Measurements from ENCODE around the gene GLRX3. TPM values are rescaled to one million over a fixed set of nuclear protein-coding genes. Genes with fewer than 3 reads are reported as not detected.
A peak's percentile ranks its signal among the peaks of the same experiment; 100 is the strongest.

GLRX3 gene
- polyA plus RNA-seq, 6 donors from 2014 or later, result 67.7 to 100 (median 72.2) TPM

DNA sequence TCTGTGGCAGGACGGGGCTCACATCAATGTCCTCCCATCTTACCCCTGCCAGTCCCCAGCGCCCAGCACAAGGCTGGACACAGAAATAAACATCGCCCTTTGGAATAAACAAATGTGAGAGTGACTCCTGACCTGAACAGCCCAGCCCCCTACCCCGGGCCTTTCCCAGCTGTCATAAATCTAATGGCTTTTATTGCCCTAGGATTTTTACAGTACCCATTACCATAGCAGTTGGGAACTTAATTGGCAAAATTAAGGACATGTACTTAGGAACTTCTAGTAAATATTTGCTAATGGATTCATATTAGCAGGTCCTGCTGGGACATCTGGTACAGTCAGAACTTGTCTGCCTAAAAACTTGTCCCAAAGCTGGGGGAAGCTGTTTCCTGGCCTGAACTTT lies 76.6 kb downstream of the GLRX3 start:
- DNase-seq (no peak), ATAC-seq (ENCODE audit: low read depth in 2 of 2) (no peak)
- Mint-ChIP-seq H3K27me3 (peaks cover 0 to 8% (median 0%) of the 10 kb centered on the region in 3 donors), H3K4me1 (peaks cover 0 to 4% (median 0%) of the 10 kb centered on the region in 3 donors), H3K4me3 (no peak overlapping the region), H3K9me3 (no peaks in the 10 kb centered on the region), H3K36me3 (no peaks in the 10 kb centered on the region), H3K27ac (no peak overlapping the region)

DNA sequence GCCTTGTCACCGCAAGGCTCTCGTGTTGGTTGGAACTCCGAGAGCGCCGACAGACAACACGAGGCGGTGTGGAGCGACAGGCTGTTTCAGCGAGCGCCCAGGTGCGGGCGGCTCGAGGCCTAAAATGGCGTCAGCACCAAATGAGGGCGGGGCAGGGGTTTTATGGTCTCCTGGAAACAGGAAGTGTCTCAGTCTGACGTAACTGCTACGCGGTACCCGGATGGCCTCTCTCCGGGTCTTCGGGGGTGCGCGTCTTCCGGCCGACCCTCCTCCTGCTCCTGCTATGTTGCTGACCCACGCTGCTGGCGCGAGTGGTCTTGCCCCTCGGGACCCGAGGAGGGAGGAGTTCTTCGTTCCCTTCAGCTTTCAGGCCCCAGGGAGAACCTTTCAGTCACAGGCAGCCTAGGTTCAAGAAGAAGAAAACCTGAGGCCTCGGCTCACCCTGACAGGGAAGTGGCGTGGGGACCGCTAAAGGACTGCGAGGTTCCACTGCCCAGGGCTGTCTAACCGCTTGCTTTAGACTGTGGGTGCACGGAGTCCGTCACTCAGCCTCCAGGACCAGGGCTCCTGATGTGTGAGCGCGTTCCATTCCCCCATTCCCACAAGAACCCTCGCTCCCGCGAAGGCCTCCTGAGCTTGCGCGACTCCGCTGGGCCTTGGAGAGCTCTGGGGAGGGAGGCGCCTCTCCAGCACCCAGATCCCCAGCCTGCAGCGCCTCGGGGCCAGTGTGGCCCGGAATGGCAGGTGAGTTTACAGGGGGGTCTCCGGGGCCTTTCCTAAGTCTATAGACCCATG lies 77.3 kb downstream of the GLRX3 start:
- H3K9me3 Mint-ChIP-seq, result no peaks in the 10 kb centered on the region
- no peak for ATAC-seq (ENCODE audit: low read depth in 2 of 2)
- no peak overlapping the region for H3K4me3 Mint-ChIP-seq

DNA sequence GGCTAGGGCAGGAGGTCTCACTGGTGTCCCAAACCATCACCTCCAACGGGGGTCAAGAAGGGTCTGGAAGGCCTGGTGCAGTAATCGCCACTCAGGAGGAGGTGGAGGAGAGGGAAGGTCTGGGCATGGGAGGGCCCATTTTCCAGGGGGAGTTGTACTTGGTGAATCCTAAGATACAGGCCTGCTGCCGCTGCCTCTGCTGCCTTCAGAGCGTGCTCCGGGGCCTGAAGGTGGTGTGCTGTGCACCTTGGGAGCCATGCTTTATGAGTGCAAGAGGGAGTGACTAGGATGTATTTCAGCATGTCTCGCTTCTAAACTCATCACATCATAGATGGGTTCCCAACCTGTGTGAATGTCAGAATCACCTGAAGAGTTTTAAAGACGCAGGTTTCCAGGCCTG lies 78.2 kb downstream of the GLRX3 start:
- no peak for DNase-seq
- Mint-ChIP-seq H3K9me3 (no peaks in the 10 kb centered on the region), H3K27me3 (peaks cover 0 to 8% (median 0%) of the 10 kb centered on the region in 3 donors), H3K4me3 (no peak overlapping the region), H3K36me3 (no peaks in the 10 kb centered on the region), H3K4me1 (peaks cover 0 to 4% (median 0%) of the 10 kb centered on the region in 3 donors), H3K27ac (no peak overlapping the region)
- ATAC-seq (ENCODE audit: low read depth in 2 of 2), result no peak

More for the DNA sequence above, 77.3 kb downstream of the GLRX3 start:
- no peak for DNase-seq
- H3K4me1 Mint-ChIP-seq, result peaks cover 0 to 4% (median 0%) of the 10 kb centered on the region in 3 donors
- no peak overlapping the region for H3K27ac Mint-ChIP-seq
- peaks cover 0 to 8% (median 0%) of the 10 kb centered on the region in 3 donors for H3K27me3 Mint-ChIP-seq
- H3K36me3 Mint-ChIP-seq, result no peaks in the 10 kb centered on the region

DNA sequence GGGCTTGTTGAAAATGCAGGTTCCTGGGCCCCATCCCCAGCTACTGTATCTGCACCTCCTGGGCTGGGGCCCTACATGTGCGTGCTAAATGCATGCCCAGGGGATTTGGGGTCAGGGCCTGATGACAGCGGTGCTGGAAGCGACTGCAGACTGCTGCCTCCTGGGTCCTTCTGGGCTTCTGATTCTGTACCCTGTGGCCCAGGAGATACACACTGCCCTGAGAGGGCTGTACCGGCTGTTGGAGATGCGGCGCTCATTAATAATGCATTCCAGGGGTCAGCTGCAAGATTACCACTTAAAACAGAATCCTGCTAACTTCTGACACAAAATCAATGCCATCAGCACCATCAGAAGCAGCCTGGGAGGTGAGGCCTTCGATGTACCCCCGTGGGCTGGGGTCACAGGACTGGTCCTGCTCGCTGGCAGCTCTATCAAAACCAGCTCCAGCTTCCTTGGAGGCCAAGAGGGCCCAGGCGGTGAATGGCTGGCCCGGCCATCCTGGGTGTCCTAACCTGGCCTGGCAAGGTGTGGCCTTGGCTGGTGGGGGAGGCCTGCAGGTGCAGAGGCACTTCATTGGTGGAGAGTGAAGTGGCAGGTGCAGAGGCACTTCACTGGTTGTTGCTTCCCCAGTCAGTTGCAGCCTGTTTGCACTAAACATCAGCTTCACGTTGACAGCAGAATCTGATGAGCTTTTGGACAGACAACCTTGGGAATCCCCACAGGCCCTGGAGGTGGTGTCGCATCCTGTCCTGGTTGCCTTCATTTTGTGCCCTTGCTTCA lies 79.2 kb downstream of the GLRX3 start:
- DNase-seq (no peak), ATAC-seq (ENCODE audit: low read depth in 2 of 2) (no peak)
- peaks cover 0 to 8% (median 0%) of the 10 kb centered on the region in 3 donors for H3K27me3 Mint-ChIP-seq
- no peaks in the 10 kb centered on the region for H3K36me3 Mint-ChIP-seq
- H3K4me3 Mint-ChIP-seq, result no peak overlapping the region
- H3K4me1 Mint-ChIP-seq, result peaks cover 0 to 4% (median 0%) of the 10 kb centered on the region in 3 donors
- H3K9me3 Mint-ChIP-seq, result no peaks in the 10 kb centered on the region
- no peak overlapping the region for H3K27ac Mint-ChIP-seq

DNA sequence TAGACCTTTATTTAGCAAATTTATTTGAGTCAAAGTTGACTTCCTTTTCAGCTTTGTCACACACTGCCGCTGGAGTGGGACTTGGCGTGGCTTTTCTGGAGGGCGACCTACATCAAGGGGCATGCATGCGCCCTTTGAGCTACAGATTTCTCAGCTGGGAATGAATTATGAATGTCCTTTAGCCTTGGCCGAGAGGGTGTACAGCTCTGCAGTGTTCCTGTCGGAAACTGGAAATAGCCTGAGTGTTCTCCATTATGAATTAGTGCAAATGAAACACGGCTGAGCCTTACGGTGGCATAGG lies 79.7 kb downstream of the GLRX3 start:
- ATAC-seq (ENCODE audit: low read depth in 2 of 2) (no peak), DNase-seq (no peak)
- Mint-ChIP-seq H3K27me3 (peaks cover 0 to 8% (median 0%) of the 10 kb centered on the region in 3 donors), H3K4me3 (peak overlapping the region in 1 of 8 donors; percentile 48), H3K36me3 (no peaks in the 10 kb centered on the region), H3K9me3 (no peaks in the 10 kb centered on the region), H3K27ac (no peak overlapping the region), H3K4me1 (peaks cover 0 to 4% (median 0%) of the 10 kb centered on the region in 3 donors)

DNA sequence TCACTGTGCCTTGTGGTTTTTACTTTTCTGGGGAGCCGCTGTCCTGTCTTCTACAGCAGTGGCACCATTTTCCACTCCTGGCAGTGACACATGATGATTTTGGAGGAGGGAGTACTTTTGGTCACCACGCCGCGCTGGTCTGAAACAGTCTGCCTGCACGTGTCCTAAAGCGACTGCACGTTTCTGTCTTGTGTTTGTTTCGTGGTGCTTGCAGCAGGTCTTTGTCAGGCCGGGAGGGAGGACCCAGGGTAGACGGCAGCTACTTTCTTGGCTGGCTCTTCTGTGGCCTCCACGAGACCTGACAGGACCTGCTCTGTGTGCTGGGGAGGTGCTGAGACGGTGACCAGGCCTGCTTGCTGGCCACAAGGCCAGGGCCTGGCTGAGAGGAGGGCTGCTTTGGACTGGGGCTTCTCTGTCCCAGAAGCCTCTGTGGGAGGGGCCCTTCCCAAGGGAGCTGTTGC lies 82.0 kb downstream of the GLRX3 start:
- ATAC-seq (ENCODE audit: low read depth in 2 of 2) (no peak), DNase-seq (no peak)
- Mint-ChIP-seq H3K27me3 (no peaks in the 10 kb centered on the region), H3K9me3 (no peaks in the 10 kb centered on the region), H3K27ac (no peak overlapping the region), H3K4me1 (peaks cover 0 to 4% (median 0%) of the 10 kb centered on the region in 3 donors), H3K4me3 (no peak overlapping the region), H3K36me3 (no peaks in the 10 kb centered on the region)

DNA sequence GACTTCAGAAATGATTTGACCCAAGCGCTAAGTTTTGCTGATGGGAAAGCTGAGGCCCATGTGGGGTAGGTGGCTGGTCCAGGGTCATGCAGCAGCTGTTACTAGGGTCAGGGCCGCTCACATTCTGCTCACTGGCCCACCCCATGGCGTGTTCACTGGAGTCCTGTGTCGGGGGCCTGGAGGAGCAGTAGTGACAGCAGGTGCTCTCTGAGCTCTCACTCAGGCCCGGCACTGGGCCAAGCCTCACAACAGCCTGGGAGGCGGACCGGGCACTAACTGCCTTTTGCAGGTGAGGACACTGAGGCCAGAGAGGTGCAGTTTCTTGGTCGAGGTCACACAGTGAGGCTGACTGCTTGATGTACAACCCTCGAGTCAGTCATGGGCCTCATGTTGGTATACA lies 82.7 kb downstream of the GLRX3 start:
- ATAC-seq (ENCODE audit: low read depth in 2 of 2) (no peak), DNase-seq (no peak)
- Mint-ChIP-seq H3K9me3 (no peaks in the 10 kb centered on the region), H3K27me3 (no peaks in the 10 kb centered on the region), H3K4me3 (no peak overlapping the region), H3K4me1 (peaks cover 0 to 4% (median 0%) of the 10 kb centered on the region in 3 donors), H3K27ac (no peak overlapping the region), H3K36me3 (no peaks in the 10 kb centered on the region)

DNA sequence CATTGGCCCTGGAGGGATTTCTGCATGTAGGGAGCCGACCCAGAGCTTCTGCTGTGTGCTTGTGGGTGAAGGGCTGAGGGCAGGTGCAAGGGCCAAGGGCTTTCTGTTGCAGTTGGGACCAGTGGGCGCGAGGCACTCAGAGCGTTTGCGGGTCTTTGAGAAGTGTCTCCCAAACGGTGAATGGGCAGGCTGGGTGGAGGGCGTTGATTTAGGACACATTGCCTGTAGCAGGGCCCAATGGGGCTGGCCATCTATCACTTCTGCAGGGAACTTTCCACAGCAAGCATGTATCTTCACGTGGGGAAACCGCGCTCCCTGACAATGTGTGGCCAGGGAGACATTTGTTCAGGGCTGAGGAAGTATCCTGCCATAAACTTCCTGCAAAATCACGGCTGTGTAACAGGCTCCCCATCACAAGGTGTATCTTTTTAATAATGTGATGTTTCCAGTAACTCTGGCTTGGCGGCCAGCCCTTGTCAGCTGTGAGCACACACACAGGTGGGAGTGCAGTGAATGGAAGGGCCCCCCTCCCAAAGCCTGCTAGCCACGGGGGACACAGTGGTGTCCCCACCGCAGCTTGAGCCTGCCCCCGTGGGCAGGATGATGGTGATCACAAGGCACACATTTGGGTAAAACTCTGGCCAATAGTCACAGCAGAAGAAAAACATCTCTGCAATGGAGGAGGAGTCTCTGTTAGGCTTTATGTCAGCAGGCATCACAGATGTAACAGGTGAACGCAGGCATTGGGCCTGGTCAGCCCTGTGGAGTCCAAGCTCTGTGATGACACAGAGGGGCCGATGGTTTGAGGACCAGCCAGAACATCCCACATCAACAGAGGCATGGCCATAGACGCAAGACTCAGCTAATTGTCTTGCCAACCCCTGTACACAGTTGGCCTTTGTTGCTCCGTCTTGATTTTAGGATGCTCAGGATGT lies 84.3 kb downstream of the GLRX3 start:
- peaks cover 0 to 4% (median 0%) of the 10 kb centered on the region in 3 donors for H3K4me1 Mint-ChIP-seq
- no peaks in the 10 kb centered on the region for H3K36me3 Mint-ChIP-seq
- H3K9me3 Mint-ChIP-seq, result no peaks in the 10 kb centered on the region
- H3K27me3 Mint-ChIP-seq, result peaks cover 0 to 10% (median 0%) of the 10 kb centered on the region in 3 donors
- ATAC-seq (ENCODE audit: low read depth in 2 of 2), result no peak
- no peak overlapping the region for H3K4me3 Mint-ChIP-seq
- DNase-seq, result no peak
- no peak overlapping the region for H3K27ac Mint-ChIP-seq

DNA sequence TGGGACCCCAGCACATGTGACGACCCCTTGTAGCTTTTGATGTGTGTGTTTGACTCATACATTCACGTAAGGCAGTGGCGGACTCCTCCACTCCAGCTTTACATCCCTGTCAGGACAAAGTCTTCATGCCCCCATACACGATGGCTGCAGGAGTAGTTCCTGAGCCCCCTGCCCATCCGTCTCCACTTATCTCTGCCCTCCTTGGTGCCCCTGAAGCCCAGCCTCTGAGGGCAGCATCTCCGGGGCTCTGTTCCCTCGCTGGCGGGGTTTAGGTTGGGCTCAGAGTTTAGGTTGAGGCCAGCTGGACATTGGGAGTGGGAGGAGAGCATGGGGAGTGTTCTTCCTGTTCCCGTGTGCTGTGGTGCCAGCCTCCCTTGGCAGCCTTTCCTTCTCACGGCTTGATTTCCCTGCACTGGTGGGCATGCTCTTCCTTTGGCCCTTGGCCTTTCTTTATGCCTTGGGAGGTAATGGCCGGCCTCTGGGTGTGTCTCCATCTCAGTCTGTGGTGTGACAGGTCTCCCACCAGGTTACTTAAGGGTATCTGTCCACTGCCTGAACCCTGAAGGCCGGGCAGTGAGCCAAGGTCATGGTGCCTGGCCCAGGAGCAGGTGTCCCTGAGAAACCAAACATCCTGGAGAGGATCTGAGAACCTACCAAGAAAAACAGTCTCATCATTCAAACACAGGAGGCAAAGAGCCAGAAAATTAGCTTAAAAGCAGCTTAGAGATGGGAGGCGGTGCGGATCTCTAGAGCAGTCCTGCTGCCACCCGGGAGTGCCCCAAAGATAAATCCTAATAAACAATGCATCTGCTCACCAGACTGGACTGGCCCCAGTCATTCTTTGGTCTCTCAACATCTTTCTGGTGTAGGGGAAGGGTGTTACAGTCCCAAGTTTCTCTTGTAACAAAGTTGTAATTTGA lies 85.5 kb downstream of the GLRX3 start:
- Mint-ChIP-seq H3K9me3 (peaks cover 0 to 2% (median 0%) of the 10 kb centered on the region in 7 donors), H3K36me3 (no peaks in the 10 kb centered on the region), H3K27me3 (peaks cover 0 to 16% (median 5%) of the 10 kb centered on the region in 3 donors), H3K27ac (no peak overlapping the region), H3K4me1 (no peaks in the 10 kb centered on the region), H3K4me3 (peak overlapping the region in 2 of 8 donors; percentile 31 to 63)
- no peak for DNase-seq
- no peak for ATAC-seq (ENCODE audit: low read depth in 2 of 2)

DNA sequence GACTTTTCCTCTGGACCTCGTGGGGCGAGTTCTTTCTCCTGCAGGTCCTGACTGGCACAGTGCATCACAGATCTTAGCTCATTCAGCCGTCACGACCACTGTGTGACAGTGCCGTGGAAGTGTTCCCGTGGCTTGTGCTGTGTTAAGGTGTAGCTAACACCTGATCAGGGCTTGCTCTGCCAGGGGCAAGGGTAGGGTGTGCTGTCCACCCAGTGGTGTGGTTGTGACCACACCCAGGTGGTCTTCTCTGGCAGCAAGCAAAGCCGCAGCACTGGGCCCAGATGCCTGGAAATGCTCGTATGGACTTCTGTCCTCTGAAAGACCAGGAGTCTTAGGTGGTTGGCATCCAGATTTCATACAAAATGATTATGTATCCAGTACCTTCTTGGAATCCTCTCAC lies 86.2 kb downstream of the GLRX3 start:
- no peak for DNase-seq
- Mint-ChIP-seq H3K27me3 (peaks cover 0 to 21% (median 11%) of the 10 kb centered on the region in 3 donors), H3K36me3 (peaks cover 3 to 4% of the 10 kb centered on the region in 2 donors), H3K4me3 (peak overlapping the region in 1 of 8 donors; percentile 63), H3K4me1 (no peaks in the 10 kb centered on the region), H3K27ac (no peak overlapping the region), H3K9me3 (peaks cover 0 to 5% (median 3%) of the 10 kb centered on the region in 7 donors)
- ATAC-seq (ENCODE audit: low read depth in 2 of 2), result no peak

DNA sequence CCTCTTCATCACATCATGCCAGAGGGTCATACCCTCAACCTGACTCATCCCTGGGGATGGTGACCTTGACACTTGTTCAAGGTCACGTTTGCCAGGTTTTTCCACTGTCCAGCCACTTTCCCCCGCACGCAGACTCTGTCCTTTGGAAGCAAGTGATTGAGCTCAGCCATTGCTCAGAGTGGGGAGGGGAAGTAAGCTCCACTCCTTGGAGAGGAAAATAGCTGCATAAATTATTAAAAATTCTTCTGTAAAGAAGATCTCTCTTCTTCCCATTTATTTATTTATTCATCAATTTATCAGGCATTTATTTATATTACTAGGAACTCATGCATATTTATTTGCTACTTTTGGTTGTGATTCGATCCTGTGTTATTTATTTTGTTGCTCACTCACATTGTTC lies 88.0 kb downstream of the GLRX3 start:
- H3K9me3 Mint-ChIP-seq, result peaks cover 0 to 20% (median 5%) of the 10 kb centered on the region in 7 donors
- no peaks in the 10 kb centered on the region for H3K4me1 Mint-ChIP-seq
- H3K27me3 Mint-ChIP-seq, result peaks cover 0 to 21% (median 11%) of the 10 kb centered on the region in 3 donors

DNA sequence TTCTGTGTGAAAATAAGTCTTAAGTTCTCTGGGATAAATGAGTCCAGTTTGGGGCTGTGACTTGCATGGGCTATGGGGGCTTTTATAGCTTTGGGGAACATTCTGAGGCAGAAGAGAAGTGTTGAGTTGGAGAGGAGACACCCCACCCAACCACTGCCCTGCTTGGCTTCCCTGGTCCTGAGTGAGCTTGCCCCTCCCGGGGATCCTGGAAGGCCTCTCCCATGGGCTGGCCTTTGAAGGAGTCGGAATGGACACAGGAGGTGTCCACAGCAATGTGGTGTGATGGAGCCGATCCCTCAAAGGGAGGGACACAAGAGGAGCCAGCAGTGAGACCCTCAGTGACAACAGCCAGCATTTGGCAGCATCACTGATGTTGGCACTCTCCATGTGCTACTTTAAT lies 89.8 kb downstream of the GLRX3 start:
- DNase-seq (no peak), ATAC-seq (ENCODE audit: low read depth in 2 of 2) (no peak)
- H3K36me3 Mint-ChIP-seq, result peaks cover 10 to 15% of the 10 kb centered on the region in 2 donors
- H3K9me3 Mint-ChIP-seq, result peaks cover 0 to 20% (median 5%) of the 10 kb centered on the region in 7 donors
- no peak overlapping the region for H3K27ac Mint-ChIP-seq
- no peaks in the 10 kb centered on the region for H3K4me1 Mint-ChIP-seq
- peaks cover 0 to 21% (median 11%) of the 10 kb centered on the region in 3 donors for H3K27me3 Mint-ChIP-seq
- no peak overlapping the region for H3K4me3 Mint-ChIP-seq

More for the DNA sequence above, 88.0 kb downstream of the GLRX3 start:
- DNase-seq, result no peak
- Mint-ChIP-seq H3K27ac (no peak overlapping the region), H3K36me3 (peaks cover 10 to 15% of the 10 kb centered on the region in 2 donors), H3K4me3 (no peak overlapping the region)
- ATAC-seq (ENCODE audit: low read depth in 2 of 2), result no peak

All from naive B cell (primary cell).